Gastrocnemius medialis (tissue), 4 donors: ENCODE results near the gene ADNP. TPM values are rescaled to one million over a fixed set of nuclear protein-coding genes. Genes with fewer than 3 reads are reported as not detected.

Experiments
- ATAC-seq, 2 donors: fragments of 150-250 bp; one replicate each; pipeline ENCODE4 v1.9.1; 2016
- DNase-seq, 2 donors: peaks; one replicate each; pipeline ENCODE4 v3.0.0-alpha.2; 2019
- H3K27ac ChIP-seq, 4 donors: fragments of 200-600 bp; sonication (generic); 1 replicate in 1 of 4; 2 replicates in 3 of 4; pipeline ENCODE4 v1.5.1; 2016 to 2018; ENCODE audit warnings: mild to moderate bottlenecking in 2 of 4, moderate library complexity in 1 of 4
- H3K27me3 ChIP-seq, 3 donors: fragments of 200-600 bp; sonication (generic) in 2 of 3; 1 replicate in 1 of 3; 2 replicates in 2 of 3; pipeline versions ENCODE4 v1.5.1 to v1.6.0; 2016 to 2019; ENCODE audit warnings: mild to moderate bottlenecking in 1 of 3, moderate library complexity in 1 of 3
- H3K36me3 ChIP-seq, 2 donors: fragments of 200-600 bp; sonication (generic) in 1 of 2; one replicate each; pipeline ENCODE4 v1.5.1; 2017 to 2018
- H3K4me1 ChIP-seq, 2 donors: fragments of 200-600 bp; sonication (generic) in 1 of 2; one replicate each; pipeline ENCODE4 v1.5.1; 2016 to 2017; ENCODE audit warnings: mild to moderate bottlenecking in 2 of 2
- H3K4me3 ChIP-seq, 4 donors: fragments of 200-600 bp; sonication (generic) in 3 of 4; 1 replicate in 1 of 4; 2 replicates in 3 of 4; pipeline ENCODE4 v1.5.1; 2016 to 2019; ENCODE audit warnings: mild to moderate bottlenecking in 2 of 4
- H3K9me3 ChIP-seq, 3 donors: fragments of 200-600 bp; sonication (generic) in 2 of 3; 1 replicate in 1 of 3; 2 replicates in 2 of 3; pipeline ENCODE4 v1.5.1; 2016 to 2019
- CTCF ChIP-seq, 5 experiments: fragments of 450-650 bp in 3 of 5; fragments of 200-600 bp in 2 of 5; sonication (generic) in 2 of 5; IDR thresholded peaks in 4 of 5; conservative IDR thresholded peaks in 1 of 5; 1 replicate in 4 of 5; 2 replicates in 1 of 5; pipeline ENCODE4 v1.5.1; 2016 to 2019; ENCODE audit warnings: antibody characterized with exemption in 5 of 5, mild to moderate bottlenecking in 3 of 5, moderate library complexity in 3 of 5
- POLR2A ChIP-seq, 2 donors: fragments of 450-650 bp; IDR thresholded peaks; one replicate each; pipeline ENCODE4 v1.6.1; 2017; ENCODE audit warnings: antibody characterized with exemption in 2 of 2, mild to moderate bottlenecking in 2 of 2, moderate library complexity in 2 of 2
- in situ Hi-C, 4 donors: fragments of 200-750 bp; cut with MboI; loops; one replicate each; pipeline versions ENCODE4 v1.15.0 to v1.8.0; 2017; ENCODE audit warnings: low sequenced_read_pairs in 4 of 4
- intact Hi-C: fragments of 100-400 bp; cut with DNase I; formaldehyde crosslinking; loops from one replicate; pipeline ENCODE4 v1.15.1; 2023; ENCODE audit warnings: low total_unique reads
- total RNA-seq, 4 donors: library from RNA; depleted of rRNA; stranded (reverse); fragments of >200 nt; gene quantifications; one replicate each; pipeline versions ENCODE4 v1.1.0 to v1.2.3, GENCODE V29; 2016

Gene ADNP
- total RNA-seq, 4 donors from 2014 or later: 24.0 to 35.4 (median 31.5) TPM

GRCh38 chr20:50904067-50904570, 27.1 kb downstream of the ADNP start:
- in situ Hi-C loops: no loop called here

GRCh38 chr20:50903353-50904051, 27.7 kb downstream of the ADNP start:
- Histone ChIP-seq H3K27me3 (no peaks in the 10 kb centered on the region), H3K9me3 (no peaks in the 10 kb centered on the region), H3K27ac (no peak overlapping the region), H3K36me3 (peaks cover 0 to 24% of the 10 kb centered on the region in 2 donors), H3K4me1 (peaks cover 11 to 15% of the 10 kb centered on the region in 2 donors), H3K4me3 (no peak overlapping the region)
- ATAC-seq: no peak
- intact Hi-C loops: no loop called here
- TF ChIP-seq POLR2A (IDR thresholded peaks at IDR 0.05) (no peak), CTCF (IDR thresholded peaks at IDR 0.05 in 4 of 5, conservative IDR thresholded peaks at IDR 0.05 in 1 of 5) (no peak)
- in situ Hi-C loops: no loop called here
- DNase-seq: no peak

More at GRCh38 chr20:50904067-50904570, 27.1 kb downstream of the ADNP start:
- H3K27ac ChIP-seq: no peak overlapping the region
- no peak for ATAC-seq
- H3K4me3 ChIP-seq: no peak overlapping the region
- H3K4me1 ChIP-seq: peaks cover 11 to 19% of the 10 kb centered on the region in 2 donors
- TF ChIP-seq CTCF (IDR thresholded peaks at IDR 0.05 in 4 of 5, conservative IDR thresholded peaks at IDR 0.05 in 1 of 5): no peak
- no peak for TF ChIP-seq POLR2A (IDR thresholded peaks at IDR 0.05)
- no peaks in the 10 kb centered on the region for H3K27me3 ChIP-seq
- H3K9me3 ChIP-seq: no peaks in the 10 kb centered on the region
- no peak for DNase-seq
- intact Hi-C loops: no loop called here
- peaks cover 0 to 18% of the 10 kb centered on the region in 2 donors for H3K36me3 ChIP-seq

GRCh38 chr20:50901301-50901700, 29.9 kb downstream of the ADNP start:
- intact Hi-C loops (no loop called here), in situ Hi-C loops (no loop called here)
- Histone ChIP-seq H3K4me1 (peaks cover 11 to 15% of the 10 kb centered on the region in 2 donors), H3K4me3 (no peak overlapping the region), H3K27me3 (no peaks in the 10 kb centered on the region), H3K27ac (no peak overlapping the region), H3K36me3 (peaks cover 0 to 34% of the 10 kb centered on the region in 2 donors), H3K9me3 (no peaks in the 10 kb centered on the region)
- DNase-seq (no peak), ATAC-seq (no peak)
- TF ChIP-seq POLR2A (IDR thresholded peaks at IDR 0.05) (no peak), CTCF (IDR thresholded peaks at IDR 0.05 in 4 of 5, conservative IDR thresholded peaks at IDR 0.05 in 1 of 5) (no peak)

- in situ Hi-C loops (no loop called here), intact Hi-C loops (no loop called here)
- Histone ChIP-seq H3K4me3 (no peak overlapping the region), H3K27me3 (no peaks in the 10 kb centered on the region), H3K4me1 (peaks cover 11 to 13% of the 10 kb centered on the region in 2 donors), H3K36me3 (peaks cover 0 to 40% of the 10 kb centered on the region in 2 donors), H3K9me3 (no peaks in the 10 kb centered on the region), H3K27ac (no peak overlapping the region)
- no peak for ATAC-seq
- TF ChIP-seq POLR2A (IDR thresholded peaks at IDR 0.05): no peak
- no peak for TF ChIP-seq CTCF (IDR thresholded peaks at IDR 0.05 in 4 of 5, conservative IDR thresholded peaks at IDR 0.05 in 1 of 5)
- no peak for DNase-seq
These were observed 31.0 kb downstream of the ADNP start for GRCh38 chr20:50900261-50900660.
